ENCODE measurements around the gene CXCR6.

Gene CXCR6

DNA sequence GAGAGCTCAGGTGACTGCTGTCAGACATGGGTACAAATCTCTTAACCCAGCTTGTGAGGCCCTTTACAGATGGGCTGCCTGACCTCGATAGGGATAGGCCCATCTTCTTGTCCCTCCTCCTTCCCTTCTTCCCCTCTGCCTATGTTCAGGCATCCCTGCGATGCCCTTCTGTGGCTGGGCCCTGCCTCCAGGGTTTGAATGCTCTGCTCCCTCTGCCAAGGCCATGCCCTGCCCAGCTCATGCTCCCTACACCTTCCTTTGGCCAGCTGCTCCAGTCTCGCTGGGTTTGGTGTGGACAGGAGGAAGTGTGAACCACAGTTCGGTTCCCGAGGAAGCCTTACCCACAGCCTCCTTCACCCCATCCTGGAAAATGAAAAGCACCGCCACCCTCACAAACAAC lies 48.1 kb downstream of the CXCR6 start:
- POLR2A ChIA-PET: no interaction called here

DNA sequence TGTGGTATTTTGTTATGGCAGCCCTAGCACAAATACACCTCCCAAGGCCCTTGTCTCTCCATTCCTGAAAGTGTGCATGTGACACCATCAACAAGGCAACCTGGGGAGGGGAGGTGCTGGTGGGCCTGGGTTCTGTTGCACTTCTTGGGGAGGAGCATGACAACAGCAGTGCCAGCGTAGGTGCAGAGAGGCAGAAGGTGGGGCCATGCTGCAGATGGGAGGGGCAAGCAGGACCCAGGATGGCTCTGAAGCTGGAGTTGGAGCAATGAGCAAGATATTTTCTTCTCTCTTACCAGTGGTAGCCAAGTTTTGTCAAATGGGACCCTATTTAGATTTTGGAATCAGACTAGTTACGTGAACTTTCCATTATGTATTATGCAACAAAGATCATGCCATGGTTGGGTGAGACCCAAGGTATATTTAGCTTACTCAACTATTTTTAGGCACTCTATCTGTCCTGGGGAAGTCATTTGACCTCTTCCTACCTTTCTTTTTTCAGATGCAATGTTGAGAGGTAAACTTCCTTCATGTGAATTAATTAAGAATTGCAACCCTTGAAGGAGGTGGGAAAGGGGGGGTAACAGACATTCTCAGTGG lies 49.0 kb downstream of the CXCR6 start:
- POLR2A ChIA-PET: no interaction called here
- CTCF ChIA-PET: no interaction called here
- TF ChIP-seq NFRKB (IDR thresholded peaks at IDR 0.05) (no peak), HDGF (IDR thresholded peaks at IDR 0.05; ENCODE audit: borderline replicate concordance) (no peak), FOXK2 (IDR thresholded peaks at IDR 0.05) (no peak), FOXM1 (IDR thresholded peaks at IDR 0.05; ENCODE audit: borderline replicate concordance) (no peak), FOXA1 (IDR thresholded peaks at IDR 0.05) (no peak), L3MBTL2 (conservative IDR thresholded peaks at IDR 0.05) (no peak), TARDBP (IDR thresholded peaks at IDR 0.05) (no peak), SUZ12 (IDR thresholded peaks at IDR 0.05) (no peak), ARNT (IDR thresholded peaks at IDR 0.05) (no peak), ZNF384 (IDR thresholded peaks at IDR 0.05) (no peak)
- TF ChIP-seq, protein P1, sequence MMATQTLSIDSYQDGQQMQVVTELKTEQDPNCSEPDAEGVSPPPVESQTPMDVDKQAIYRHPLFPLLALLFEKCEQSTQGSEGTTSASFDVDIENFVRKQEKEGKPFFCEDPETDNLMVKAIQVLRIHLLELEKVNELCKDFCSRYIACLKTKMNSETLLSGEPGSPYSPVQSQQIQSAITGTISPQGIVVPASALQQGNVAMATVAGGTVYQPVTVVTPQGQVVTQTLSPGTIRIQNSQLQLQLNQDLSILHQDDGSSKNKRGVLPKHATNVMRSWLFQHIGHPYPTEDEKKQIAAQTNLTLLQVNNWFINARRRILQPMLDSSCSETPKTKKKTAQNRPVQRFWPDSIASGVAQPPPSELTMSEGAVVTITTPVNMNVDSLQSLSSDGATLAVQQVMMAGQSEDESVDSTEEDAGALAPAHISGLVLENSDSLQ (IDR thresholded peaks at IDR 0.05): no peak
- no peak for DNase-seq (ENCODE audit: extremely low spot score)

More for the DNA sequence above, 48.1 kb downstream of the CXCR6 start:
- TF ChIP-seq NFRKB (IDR thresholded peaks at IDR 0.05) (no peak), LEF1 (IDR thresholded peaks at IDR 0.05; ENCODE audit: borderline replicate concordance) (no peak), FOXA1 (IDR thresholded peaks at IDR 0.05) (no peak), ARNT (IDR thresholded peaks at IDR 0.05) (no peak), L3MBTL2 (conservative IDR thresholded peaks at IDR 0.05) (no peak), ELF4 (IDR thresholded peaks at IDR 0.05) (no peak), SUZ12 (IDR thresholded peaks at IDR 0.05) (no peak), HDGF (IDR thresholded peaks at IDR 0.05; ENCODE audit: borderline replicate concordance) (no peak), SP1 (IDR thresholded peaks at IDR 0.05) (no peak), CTBP1 (IDR thresholded peaks at IDR 0.05; ENCODE audit: borderline replicate concordance) (no peak), ZNF384 (IDR thresholded peaks at IDR 0.05) (no peak), FOXM1 (IDR thresholded peaks at IDR 0.05; ENCODE audit: borderline replicate concordance) (no peak), FOXK2 (IDR thresholded peaks at IDR 0.05) (no peak), TARDBP (IDR thresholded peaks at IDR 0.05) (no peak), BHLHE40 (IDR thresholded peaks at IDR 0.05; ENCODE audit: borderline replicate concordance) (no peak)
- TF ChIP-seq, protein P1 (IDR thresholded peaks at IDR 0.05): no peak
- CTCF ChIA-PET: no interaction called here
- no peak for DNase-seq (ENCODE audit: extremely low spot score)

DNA sequence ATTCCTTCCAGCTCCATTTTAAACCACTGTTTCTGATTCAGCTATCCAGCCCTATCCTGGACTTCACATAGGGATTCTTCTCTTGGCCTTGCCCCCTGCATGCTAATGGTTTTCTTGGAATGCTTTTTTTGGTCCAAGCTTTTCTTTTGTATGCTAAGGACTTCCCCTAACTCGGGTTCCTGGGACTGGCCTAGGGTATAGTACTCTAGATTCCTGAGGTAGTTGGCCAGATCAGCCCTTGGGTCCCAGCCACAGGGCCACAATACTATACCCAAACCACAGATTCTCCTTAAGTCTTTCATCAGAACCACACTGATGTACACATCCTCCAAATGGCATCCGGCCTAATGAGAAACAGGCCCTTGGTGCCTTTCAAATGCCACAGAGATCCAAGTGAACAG lies 49.6 kb downstream of the CXCR6 start:
- no peak for DNase-seq (ENCODE audit: extremely low spot score)
- TF ChIP-seq FOXK2 (IDR thresholded peaks at IDR 0.05) (no peak), TARDBP (IDR thresholded peaks at IDR 0.05) (no peak), FOXM1 (IDR thresholded peaks at IDR 0.05; ENCODE audit: borderline replicate concordance) (no peak), LEF1 (IDR thresholded peaks at IDR 0.05; ENCODE audit: borderline replicate concordance) (no peak)
- ChIA-PET POLR2A (no interaction called here), CTCF (no interaction called here)

DNA sequence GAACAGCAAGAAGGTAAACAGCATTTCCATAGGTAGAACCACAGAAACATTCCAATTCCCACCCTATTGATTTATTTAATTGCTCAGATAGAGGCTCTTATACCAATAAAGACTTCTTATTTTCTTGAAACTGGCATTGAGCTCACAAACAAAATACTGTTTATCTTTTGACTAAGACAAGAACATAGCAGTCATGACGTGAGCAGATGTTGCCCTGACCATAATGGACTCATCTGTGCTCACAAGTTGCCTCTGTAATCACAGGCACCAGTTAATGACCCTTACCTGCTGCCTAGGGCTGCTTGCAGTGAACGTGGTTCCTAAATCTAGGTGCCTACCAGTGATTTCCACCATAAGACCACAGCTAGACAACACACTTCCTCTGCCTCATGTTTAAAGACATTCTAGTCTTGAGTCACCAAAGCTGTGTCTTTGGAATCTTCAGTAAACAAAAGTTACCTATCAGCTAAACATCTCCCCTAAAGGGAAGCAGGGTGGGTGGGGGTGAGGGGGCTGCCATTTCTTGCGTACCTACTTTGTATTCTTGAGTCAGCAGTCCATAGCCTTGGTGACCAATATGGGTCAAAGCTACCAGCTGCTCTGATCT lies 50.3 kb downstream of the CXCR6 start:
- CTCF ChIA-PET: no interaction called here
- no peak for DNase-seq (ENCODE audit: extremely low spot score)
- POLR2A ChIA-PET: no interaction called here
- no peak for TF ChIP-seq CTBP1 (IDR thresholded peaks at IDR 0.05; ENCODE audit: borderline replicate concordance)
- TF ChIP-seq FOXK2 (IDR thresholded peaks at IDR 0.05): no peak
- no peak for TF ChIP-seq FOXA1 (IDR thresholded peaks at IDR 0.05)
- no peak for TF ChIP-seq BHLHE40 (IDR thresholded peaks at IDR 0.05; ENCODE audit: borderline replicate concordance)
- no peak for TF ChIP-seq TARDBP (IDR thresholded peaks at IDR 0.05)
- TF ChIP-seq ARNT (IDR thresholded peaks at IDR 0.05): no peak
- no peak for TF ChIP-seq ZNF384 (IDR thresholded peaks at IDR 0.05)
- TF ChIP-seq SP1 (IDR thresholded peaks at IDR 0.05): no peak
- TF ChIP-seq SUZ12 (IDR thresholded peaks at IDR 0.05): no peak
- TF ChIP-seq LEF1 (IDR thresholded peaks at IDR 0.05; ENCODE audit: borderline replicate concordance): no peak
- no peak for TF ChIP-seq NFRKB (IDR thresholded peaks at IDR 0.05)
- TF ChIP-seq L3MBTL2 (conservative IDR thresholded peaks at IDR 0.05): no peak
- TF ChIP-seq, protein P1 (IDR thresholded peaks at IDR 0.05): no peak
- no peak for TF ChIP-seq FOXM1 (IDR thresholded peaks at IDR 0.05; ENCODE audit: borderline replicate concordance)
- TF ChIP-seq HDGF (IDR thresholded peaks at IDR 0.05; ENCODE audit: borderline replicate concordance): no peak
- no peak for TF ChIP-seq ELF4 (IDR thresholded peaks at IDR 0.05)

DNA sequence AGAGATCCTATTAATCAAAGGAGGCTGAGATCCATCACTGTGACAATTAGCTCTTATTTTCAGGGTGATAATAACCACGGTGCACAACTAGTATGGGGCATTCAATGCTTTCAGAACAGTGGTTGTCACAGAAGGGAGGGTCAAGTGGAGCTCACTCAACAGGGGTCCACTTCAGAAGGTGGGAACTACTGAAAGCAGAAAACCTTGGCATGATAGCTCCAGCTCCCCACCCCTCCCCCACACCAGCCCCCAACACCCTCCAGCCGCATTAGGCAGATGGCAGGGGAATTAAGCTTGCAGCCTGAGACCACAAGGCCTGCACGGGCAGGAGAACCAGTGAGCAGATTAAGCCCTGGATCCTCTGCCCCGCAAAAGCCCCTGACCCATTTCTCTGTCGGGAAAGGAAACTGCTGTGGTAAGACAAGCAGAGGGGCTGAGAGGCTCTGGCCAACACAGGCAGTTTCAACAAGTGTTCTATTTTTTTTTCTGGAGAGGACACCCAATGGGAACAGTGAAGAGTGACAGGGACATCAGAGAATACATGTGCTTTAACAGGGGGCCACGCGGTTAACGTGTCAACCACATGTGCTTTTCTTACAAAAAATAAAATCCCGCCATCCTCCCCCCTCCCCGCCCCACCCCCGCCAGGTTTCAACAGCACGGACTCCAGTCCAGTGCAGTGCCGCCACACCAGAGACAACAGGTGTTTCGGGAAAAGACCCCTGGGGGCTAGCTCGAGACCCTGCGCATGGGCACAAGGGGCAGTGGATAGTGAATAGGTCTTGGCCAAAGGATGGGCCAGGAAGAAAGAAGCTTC lies 51.4 kb downstream of the CXCR6 start:
- peak; percentile 9 for DNase-seq (ENCODE audit: extremely low spot score)
- TF ChIP-seq L3MBTL2 (conservative IDR thresholded peaks at IDR 0.05) (peak; percentile 29; the same call in 1 of the 2 replicates), ZNF384 (IDR thresholded peaks at IDR 0.05) (no peak)
- CTCF ChIA-PET: no interaction called here
- POLR2A ChIA-PET: interaction anchor here (0.7 kb wide), 1 partner anchor 28 kb away, joined by 3 read pairs; no protein-coding TSS in a partner anchor

All from HEK293T (cell line).